Fibroblast of the aortic adventitia (primary cell): ENCODE data around the gene ATOH8. TPM values are rescaled to one million over a fixed set of nuclear protein-coding genes. Genes with fewer than 3 reads are reported as not detected.

ENCODE experiments used
- DNase-seq: peaks from one replicate; pipeline ENCODE4 v3.0.0-alpha.2; 2010; ENCODE audit warnings: low read depth
- H3K4me3 ChIP-seq: 2 replicates; pipeline ENCODE4 v1.5.1; 2011; ENCODE audit warnings: low read depth, mild to moderate bottlenecking, control low read depth, low read length, moderate library complexity
- CTCF ChIP-seq: IDR thresholded peaks from 2 replicates; pipeline ENCODE4 v1.5.1; 2011; ENCODE audit warnings: mild to moderate bottlenecking, low read length, control low read depth, inconsistent platforms; ENCODE audit not compliant: insufficient read depth
- total RNA-seq: library from RNA; depleted of rRNA; stranded (reverse); fragments of >200 nt; gene quantifications from 2 replicates; pipeline ENCODE4 v1.2.3, GENCODE V29; 2012; ENCODE audit warnings: low replicate concordance

The ATOH8 gene
- total RNA-seq, 1 donor: 17.0 TPM

- DNase-seq: no peak
Observed at GRCh38 chr2:85795331-85796045, 41.7 kb downstream of the ATOH8 start.

GRCh38 chr2:85796046-85796340 lies 42.2 kb downstream of the ATOH8 start:
- DNase-seq: no peak
- no peak for TF ChIP-seq CTCF
- H3K4me3 ChIP-seq: no peak overlapping the region

More at GRCh38 chr2:85795331-85796045, 41.7 kb downstream of the ATOH8 start:
- no peak overlapping the region for H3K4me3 ChIP-seq
- TF ChIP-seq CTCF: no peak

GRCh38 chr2:85796341-85797262 lies 42.8 kb downstream of the ATOH8 start:
- no peak for TF ChIP-seq CTCF
- H3K4me3 ChIP-seq: no peak overlapping the region
- DNase-seq: no peak

- H3K4me3 ChIP-seq: no peak overlapping the region
- DNase-seq: no peak
Observed at GRCh38 chr2:85797263-85797660, 43.5 kb downstream of the ATOH8 start.

GRCh38 chr2:85797921-85798320 lies 44.1 kb downstream of the ATOH8 start:
- peak; percentile 53 for DNase-seq
- H3K4me3 ChIP-seq: no peak overlapping the region
- peak; percentile 53 for TF ChIP-seq CTCF

More at GRCh38 chr2:85797263-85797660, 43.5 kb downstream of the ATOH8 start:
- TF ChIP-seq CTCF: no peak

GRCh38 chr2:85799215-85799956 lies 45.6 kb downstream of the ATOH8 start:
- no peak overlapping the region for H3K4me3 ChIP-seq
- no peak for TF ChIP-seq CTCF
- DNase-seq: no peak
